GM23338 (cell line): ENCODE measurements around the gene FICD. TPM values are rescaled to one million over a fixed set of nuclear protein-coding genes. Genes with fewer than 3 reads are reported as not detected.

Experiments
- ATAC-seq: fragments of 200-7000 bp; cut with Tn5 transposase; 3 replicates; pipeline ENCODE4 v1.9.1; 2020
- DNase-seq: peaks from one replicate; pipeline ENCODE4 v3.0.0-alpha.2; 2015; ENCODE audit warnings: low spot score
- H2AFZ ChIP-seq: fragments of 200-600 bp; sonication (generic); 2 replicates; pipeline ENCODE4 v1.8.0; 2016; ENCODE audit warnings: antibody characterized with exemption, mild to moderate bottlenecking, moderate library complexity
- H3F3A ChIP-seq: fragments of 200-600 bp; sonication (generic); replicated peaks from 2 replicates; pipeline ENCODE4 v1.8.0; 2017; ENCODE audit warnings: antibody characterized with exemption, mixed run types, low read depth
- H3K27ac ChIP-seq: fragments of 200-600 bp; sonication (generic); 2 replicates; pipeline ENCODE4 v1.6.1; 2016; ENCODE audit warnings: low read depth
- H3K27me3 ChIP-seq: fragments of 200-600 bp; sonication (generic); 2 replicates; pipeline ENCODE4 v1.8.0; 2016; ENCODE audit warnings: mild to moderate bottlenecking, mixed run types, moderate library complexity; ENCODE audit not compliant: insufficient read depth
- H3K36me3 ChIP-seq: fragments of 200-600 bp; sonication (generic); 2 replicates; pipeline ENCODE4 v1.8.0; 2016; ENCODE audit warnings: mild to moderate bottlenecking; ENCODE audit not compliant: insufficient read depth
- H3K4me1 ChIP-seq: fragments of 200-600 bp; sonication (generic); 2 replicates; pipeline ENCODE4 v1.8.0; 2016; ENCODE audit warnings: mild to moderate bottlenecking, moderate library complexity; ENCODE audit not compliant: insufficient read depth
- H3K4me2 ChIP-seq: fragments of 200-600 bp; sonication (generic); 2 replicates; pipeline ENCODE4 v1.7.1; 2017; ENCODE audit warnings: mixed run types
- H3K4me3 ChIP-seq: fragments of 200-600 bp; sonication (generic); 2 replicates; pipeline ENCODE4 v1.6.1; 2016; ENCODE audit warnings: mixed run types
- H3K79me2 ChIP-seq: fragments of 200-600 bp; sonication (generic); replicated peaks from 2 replicates; pipeline ENCODE4 v1.8.0; 2017; ENCODE audit warnings: mild to moderate bottlenecking; ENCODE audit not compliant: insufficient read depth
- H3K9me2 ChIP-seq: fragments of 200-600 bp; sonication (generic); 2 replicates; pipeline ENCODE4 v1.8.0; 2017; ENCODE audit not compliant: insufficient read depth
- H4K20me1 ChIP-seq: fragments of 200-600 bp; sonication (generic); replicated peaks from 2 replicates; pipeline ENCODE4 v1.8.0; 2017; ENCODE audit warnings: mild to moderate bottlenecking; ENCODE audit not compliant: insufficient read depth
- H3K27ac Mint-ChIP-seq: 2 replicates; pipeline ENCODE4 v1.8.0; 2020; ENCODE audit warnings: inconsistent platforms, mild to moderate bottlenecking, moderate library complexity, mixed read lengths
- H3K27me3 Mint-ChIP-seq: 3 replicates; pipeline ENCODE4 v1.8.0; 2022; ENCODE audit warnings: low read depth, mild to moderate bottlenecking, moderate library complexity, mixed read lengths, inconsistent platforms; ENCODE audit not compliant: insufficient read depth, poor library complexity
- H3K36me3 Mint-ChIP-seq: 3 replicates; pipeline ENCODE4 v1.8.0; 2021; ENCODE audit warnings: low read depth, mild to moderate bottlenecking, inconsistent platforms, moderate library complexity, mixed read lengths
- H3K4me1 Mint-ChIP-seq: 3 replicates; pipeline ENCODE4 v1.8.0; 2020; ENCODE audit warnings: mild to moderate bottlenecking, inconsistent platforms, mixed read lengths
- H3K4me3 Mint-ChIP-seq: 3 replicates; pipeline ENCODE4 v1.8.0; 2021; ENCODE audit warnings: moderate library complexity, mild to moderate bottlenecking, inconsistent platforms, mixed read lengths
- H3K9me3 Mint-ChIP-seq: 3 replicates; pipeline ENCODE4 v1.8.0; 2020; ENCODE audit warnings: moderate library complexity, mild to moderate bottlenecking, inconsistent platforms, mixed read lengths
- CREB1 ChIP-seq: fragments of 250-450 bp; sonication (Bioruptor Pico); IDR thresholded peaks from 2 replicates; pipeline ENCODE4 v1.5.0; 2020; ENCODE audit warnings: low read depth, mild to moderate bottlenecking, moderate library complexity
- EZH2phosphoT487 ChIP-seq: fragments of 200-600 bp; sonication (generic); IDR thresholded peaks from one replicate; pipeline ENCODE4 v1.8.1; 2018; ENCODE audit warnings: antibody characterized with exemption; ENCODE audit not compliant: unreplicated experiment
- JUNB ChIP-seq: IDR thresholded peaks from one replicate; pipeline ENCODE4 v1.6.1; 2016; ENCODE audit warnings: antibody characterized with exemption; ENCODE audit not compliant: unreplicated experiment
- NANOG ChIP-seq: IDR thresholded peaks from 2 replicates; pipeline ENCODE4 v1.6.1; 2016; ENCODE audit warnings: antibody characterized with exemption, borderline replicate concordance
- POLR2AphosphoS5 ChIP-seq: IDR thresholded peaks from 2 replicates; pipeline ENCODE4 v1.6.1; 2016; ENCODE audit warnings: antibody characterized with exemption, low read depth
- ZNF114 ChIP-seq: fragments of 250-450 bp; sonication (Bioruptor Pico); IDR thresholded peaks from 2 replicates; pipeline ENCODE4 v1.5.0; 2020; ENCODE audit warnings: mild to moderate bottlenecking, moderate library complexity
- ZNF331 ChIP-seq: fragments of 250-450 bp; sonication (Bioruptor Pico); IDR thresholded peaks from 2 replicates; pipeline ENCODE4 v1.5.0; 2020; ENCODE audit warnings: low read depth, mild to moderate bottlenecking, moderate library complexity
- polyA plus RNA-seq: library from polyadenylated mRNA; unstranded; fragments of >200 nt; fragmentation: Nextera tagmentation; extraction: Ambion mirVana; gene quantifications from 2 replicates; pipeline ENCODE4 v1.2.1, GENCODE V29; 2016
- total RNA-seq: library from RNA; depleted of rRNA; stranded (reverse); fragments of >200 nt; shearing (Covaris generic); gene quantifications from 2 replicates; pipeline ENCODE4 v1.2.3, GENCODE V29; 2014
- TF ChIP-seq, protein P1 (sequence below): IDR thresholded peaks from 2 replicates; pipeline ENCODE4 v1.6.1; 2016; ENCODE audit warnings: antibody characterized with exemption
- TF ChIP-seq, protein P2 (sequence below), 2 experiments: fragments of 200-600 bp in 1 of 2; sonication (generic) in 1 of 2; conservative IDR thresholded peaks; 2 replicates each; pipeline versions ENCODE4 v1.5.1 to v1.6.1; 2016 to 2017; ENCODE audit warnings: antibody characterized with exemption in 2 of 2, low read depth in 2 of 2, mild to moderate bottlenecking in 2 of 2, moderate library complexity in 1 of 2
- TF ChIP-seq, protein P3 (sequence below): IDR thresholded peaks from one replicate; pipeline ENCODE4 v1.6.1; 2018; ENCODE audit warnings: antibody characterized with exemption; ENCODE audit not compliant: unreplicated experiment
- TF ChIP-seq, protein P4 (sequence below): fragments of 250-450 bp; sonication (Bioruptor Pico); IDR thresholded peaks from 2 replicates; pipeline ENCODE4 v1.5.0; 2020; ENCODE audit warnings: mild to moderate bottlenecking, moderate library complexity

FICD gene
- total and polyA plus RNA-seq, 2 experiments from 2014 or later, result 4.9 to 5.3 TPM

DNA sequence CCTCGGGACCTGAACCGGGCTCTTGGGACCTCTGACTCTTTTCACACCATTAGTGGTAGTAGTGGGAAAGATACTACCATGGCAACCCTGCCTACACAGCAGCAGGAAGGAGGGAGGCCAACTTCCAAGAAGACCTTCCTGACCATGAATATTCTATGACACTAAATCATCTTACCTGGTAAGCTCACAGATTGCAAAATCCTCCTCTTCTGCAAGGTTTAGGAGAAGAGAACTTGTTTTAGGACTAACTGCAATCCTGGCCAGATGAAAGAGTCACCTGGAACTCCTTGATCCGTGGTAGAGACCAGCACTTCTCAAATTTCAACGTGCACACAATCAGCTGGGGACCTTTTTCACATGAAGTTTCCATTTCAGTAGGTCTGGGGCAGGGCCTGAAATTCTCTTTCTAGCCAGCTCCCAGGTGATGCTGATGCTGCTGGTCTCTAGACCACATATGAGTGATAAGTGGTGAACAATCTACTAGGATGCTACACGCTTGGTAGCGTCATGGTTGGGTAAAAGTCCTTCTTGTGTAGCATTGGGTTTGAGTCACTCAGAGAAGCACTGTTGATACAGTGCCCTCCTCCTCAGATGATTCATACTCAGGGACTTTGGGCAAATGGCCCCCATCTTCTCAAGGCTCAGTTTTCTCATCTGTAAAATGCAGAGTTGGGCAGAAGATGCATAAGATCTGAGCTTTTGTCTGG lies 35.6 kb upstream of the FICD start:
- H3K27me3 Mint-ChIP-seq, result peaks cover 2% of the 10 kb centered on the region
- TF ChIP-seq, protein P1, sequence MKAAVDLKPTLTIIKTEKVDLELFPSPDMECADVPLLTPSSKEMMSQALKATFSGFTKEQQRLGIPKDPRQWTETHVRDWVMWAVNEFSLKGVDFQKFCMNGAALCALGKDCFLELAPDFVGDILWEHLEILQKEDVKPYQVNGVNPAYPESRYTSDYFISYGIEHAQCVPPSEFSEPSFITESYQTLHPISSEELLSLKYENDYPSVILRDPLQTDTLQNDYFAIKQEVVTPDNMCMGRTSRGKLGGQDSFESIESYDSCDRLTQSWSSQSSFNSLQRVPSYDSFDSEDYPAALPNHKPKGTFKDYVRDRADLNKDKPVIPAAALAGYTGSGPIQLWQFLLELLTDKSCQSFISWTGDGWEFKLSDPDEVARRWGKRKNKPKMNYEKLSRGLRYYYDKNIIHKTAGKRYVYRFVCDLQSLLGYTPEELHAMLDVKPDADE, result no peak
- TF ChIP-seq ZNF114, result no peak
- TF ChIP-seq ZNF331, result no peak
- TF ChIP-seq NANOG, result no peak
- TF ChIP-seq, protein P2, sequence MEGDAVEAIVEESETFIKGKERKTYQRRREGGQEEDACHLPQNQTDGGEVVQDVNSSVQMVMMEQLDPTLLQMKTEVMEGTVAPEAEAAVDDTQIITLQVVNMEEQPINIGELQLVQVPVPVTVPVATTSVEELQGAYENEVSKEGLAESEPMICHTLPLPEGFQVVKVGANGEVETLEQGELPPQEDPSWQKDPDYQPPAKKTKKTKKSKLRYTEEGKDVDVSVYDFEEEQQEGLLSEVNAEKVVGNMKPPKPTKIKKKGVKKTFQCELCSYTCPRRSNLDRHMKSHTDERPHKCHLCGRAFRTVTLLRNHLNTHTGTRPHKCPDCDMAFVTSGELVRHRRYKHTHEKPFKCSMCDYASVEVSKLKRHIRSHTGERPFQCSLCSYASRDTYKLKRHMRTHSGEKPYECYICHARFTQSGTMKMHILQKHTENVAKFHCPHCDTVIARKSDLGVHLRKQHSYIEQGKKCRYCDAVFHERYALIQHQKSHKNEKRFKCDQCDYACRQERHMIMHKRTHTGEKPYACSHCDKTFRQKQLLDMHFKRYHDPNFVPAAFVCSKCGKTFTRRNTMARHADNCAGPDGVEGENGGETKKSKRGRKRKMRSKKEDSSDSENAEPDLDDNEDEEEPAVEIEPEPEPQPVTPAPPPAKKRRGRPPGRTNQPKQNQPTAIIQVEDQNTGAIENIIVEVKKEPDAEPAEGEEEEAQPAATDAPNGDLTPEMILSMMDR (conservative IDR thresholded peaks at IDR 0.05; ENCODE audit: low read depth in 2 of 2), result no peak
- no peak for TF ChIP-seq CREB1 (CRISPR knock-in tag)
- TF ChIP-seq, protein P3, sequence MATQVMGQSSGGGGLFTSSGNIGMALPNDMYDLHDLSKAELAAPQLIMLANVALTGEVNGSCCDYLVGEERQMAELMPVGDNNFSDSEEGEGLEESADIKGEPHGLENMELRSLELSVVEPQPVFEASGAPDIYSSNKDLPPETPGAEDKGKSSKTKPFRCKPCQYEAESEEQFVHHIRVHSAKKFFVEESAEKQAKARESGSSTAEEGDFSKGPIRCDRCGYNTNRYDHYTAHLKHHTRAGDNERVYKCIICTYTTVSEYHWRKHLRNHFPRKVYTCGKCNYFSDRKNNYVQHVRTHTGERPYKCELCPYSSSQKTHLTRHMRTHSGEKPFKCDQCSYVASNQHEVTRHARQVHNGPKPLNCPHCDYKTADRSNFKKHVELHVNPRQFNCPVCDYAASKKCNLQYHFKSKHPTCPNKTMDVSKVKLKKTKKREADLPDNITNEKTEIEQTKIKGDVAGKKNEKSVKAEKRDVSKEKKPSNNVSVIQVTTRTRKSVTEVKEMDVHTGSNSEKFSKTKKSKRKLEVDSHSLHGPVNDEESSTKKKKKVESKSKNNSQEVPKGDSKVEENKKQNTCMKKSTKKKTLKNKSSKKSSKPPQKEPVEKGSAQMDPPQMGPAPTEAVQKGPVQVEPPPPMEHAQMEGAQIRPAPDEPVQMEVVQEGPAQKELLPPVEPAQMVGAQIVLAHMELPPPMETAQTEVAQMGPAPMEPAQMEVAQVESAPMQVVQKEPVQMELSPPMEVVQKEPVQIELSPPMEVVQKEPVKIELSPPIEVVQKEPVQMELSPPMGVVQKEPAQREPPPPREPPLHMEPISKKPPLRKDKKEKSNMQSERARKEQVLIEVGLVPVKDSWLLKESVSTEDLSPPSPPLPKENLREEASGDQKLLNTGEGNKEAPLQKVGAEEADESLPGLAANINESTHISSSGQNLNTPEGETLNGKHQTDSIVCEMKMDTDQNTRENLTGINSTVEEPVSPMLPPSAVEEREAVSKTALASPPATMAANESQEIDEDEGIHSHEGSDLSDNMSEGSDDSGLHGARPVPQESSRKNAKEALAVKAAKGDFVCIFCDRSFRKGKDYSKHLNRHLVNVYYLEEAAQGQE, result no peak
- TF ChIP-seq POLR2AphosphoS5, result no peak
- TF ChIP-seq, protein P4, sequence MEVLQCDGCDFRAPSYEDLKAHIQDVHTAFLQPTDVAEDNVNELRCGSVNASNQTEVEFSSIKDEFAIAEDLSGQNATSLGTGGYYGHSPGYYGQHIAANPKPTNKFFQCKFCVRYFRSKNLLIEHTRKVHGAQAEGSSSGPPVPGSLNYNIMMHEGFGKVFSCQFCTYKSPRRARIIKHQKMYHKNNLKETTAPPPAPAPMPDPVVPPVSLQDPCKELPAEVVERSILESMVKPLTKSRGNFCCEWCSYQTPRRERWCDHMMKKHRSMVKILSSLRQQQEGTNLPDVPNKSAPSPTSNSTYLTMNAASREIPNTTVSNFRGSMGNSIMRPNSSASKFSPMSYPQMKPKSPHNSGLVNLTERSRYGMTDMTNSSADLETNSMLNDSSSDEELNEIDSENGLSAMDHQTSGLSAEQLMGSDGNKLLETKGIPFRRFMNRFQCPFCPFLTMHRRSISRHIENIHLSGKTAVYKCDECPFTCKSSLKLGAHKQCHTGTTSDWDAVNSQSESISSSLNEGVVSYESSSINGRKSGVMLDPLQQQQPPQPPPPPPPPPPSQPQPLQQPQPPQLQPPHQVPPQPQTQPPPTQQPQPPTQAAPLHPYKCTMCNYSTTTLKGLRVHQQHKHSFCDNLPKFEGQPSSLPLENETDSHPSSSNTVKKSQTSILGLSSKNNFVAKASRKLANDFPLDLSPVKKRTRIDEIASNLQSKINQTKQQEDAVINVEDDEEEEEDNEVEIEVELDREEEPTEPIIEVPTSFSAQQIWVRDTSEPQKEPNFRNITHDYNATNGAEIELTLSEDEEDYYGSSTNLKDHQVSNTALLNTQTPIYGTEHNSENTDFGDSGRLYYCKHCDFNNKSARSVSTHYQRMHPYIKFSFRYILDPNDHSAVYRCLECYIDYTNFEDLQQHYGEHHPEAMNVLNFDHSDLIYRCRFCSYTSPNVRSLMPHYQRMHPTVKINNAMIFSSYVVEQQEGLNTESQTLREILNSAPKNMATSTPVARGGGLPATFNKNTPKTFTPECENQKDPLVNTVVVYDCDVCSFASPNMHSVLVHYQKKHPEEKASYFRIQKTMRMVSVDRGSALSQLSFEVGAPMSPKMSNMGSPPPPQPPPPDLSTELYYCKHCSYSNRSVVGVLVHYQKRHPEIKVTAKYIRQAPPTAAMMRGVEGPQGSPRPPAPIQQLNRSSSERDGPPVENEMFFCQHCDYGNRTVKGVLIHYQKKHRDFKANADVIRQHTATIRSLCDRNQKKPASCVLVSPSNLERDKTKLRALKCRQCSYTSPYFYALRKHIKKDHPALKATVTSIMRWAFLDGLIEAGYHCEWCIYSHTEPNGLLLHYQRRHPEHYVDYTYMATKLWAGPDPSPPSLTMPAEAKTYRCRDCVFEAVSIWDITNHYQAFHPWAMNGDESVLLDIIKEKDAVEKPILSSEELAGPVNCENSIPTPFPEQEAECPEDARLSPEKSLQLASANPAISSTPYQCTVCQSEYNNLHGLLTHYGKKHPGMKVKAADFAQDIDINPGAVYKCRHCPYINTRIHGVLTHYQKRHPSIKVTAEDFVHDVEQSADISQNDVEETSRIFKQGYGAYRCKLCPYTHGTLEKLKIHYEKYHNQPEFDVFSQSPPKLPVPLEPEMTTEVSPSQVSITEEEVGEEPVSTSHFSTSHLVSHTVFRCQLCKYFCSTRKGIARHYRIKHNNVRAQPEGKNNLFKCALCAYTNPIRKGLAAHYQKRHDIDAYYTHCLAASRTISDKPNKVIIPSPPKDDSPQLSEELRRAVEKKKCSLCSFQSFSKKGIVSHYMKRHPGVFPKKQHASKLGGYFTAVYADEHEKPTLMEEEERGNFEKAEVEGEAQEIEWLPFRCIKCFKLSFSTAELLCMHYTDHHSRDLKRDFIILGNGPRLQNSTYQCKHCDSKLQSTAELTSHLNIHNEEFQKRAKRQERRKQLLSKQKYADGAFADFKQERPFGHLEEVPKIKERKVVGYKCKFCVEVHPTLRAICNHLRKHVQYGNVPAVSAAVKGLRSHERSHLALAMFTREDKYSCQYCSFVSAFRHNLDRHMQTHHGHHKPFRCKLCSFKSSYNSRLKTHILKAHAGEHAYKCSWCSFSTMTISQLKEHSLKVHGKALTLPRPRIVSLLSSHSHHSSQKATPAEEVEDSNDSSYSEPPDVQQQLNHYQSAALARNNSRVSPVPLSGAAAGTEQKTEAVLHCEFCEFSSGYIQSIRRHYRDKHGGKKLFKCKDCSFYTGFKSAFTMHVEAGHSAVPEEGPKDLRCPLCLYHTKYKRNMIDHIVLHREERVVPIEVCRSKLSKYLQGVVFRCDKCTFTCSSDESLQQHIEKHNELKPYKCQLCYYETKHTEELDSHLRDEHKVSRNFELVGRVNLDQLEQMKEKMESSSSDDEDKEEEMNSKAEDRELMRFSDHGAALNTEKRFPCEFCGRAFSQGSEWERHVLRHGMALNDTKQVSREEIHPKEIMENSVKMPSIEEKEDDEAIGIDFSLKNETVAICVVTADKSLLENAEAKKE (CRISPR knock-in tag), result no peak
- TF ChIP-seq JUNB, result no peak
- TF ChIP-seq EZH2phosphoT487, result no peak

More for the DNA sequence above, 35.6 kb upstream of the FICD start:
- Histone ChIP-seq H4K20me1 (no peaks in the 10 kb centered on the region), H3K27ac (no peak overlapping the region), H3F3A (no peaks in the 10 kb centered on the region), H2AFZ (no peak overlapping the region), H3K36me3 (no peaks in the 10 kb centered on the region), H3K4me3 (no peak overlapping the region), H3K27me3 (no peaks in the 10 kb centered on the region), H3K4me2 (no peak overlapping the region), H3K9me2 (peaks cover 7% of the 10 kb centered on the region), H3K79me2 (no peaks in the 10 kb centered on the region), H3K4me1 (peaks cover 6% of the 10 kb centered on the region; the same call in 1 of the 2 replicates)
- H3K9me3 Mint-ChIP-seq, result no peaks in the 10 kb centered on the region
- ATAC-seq (no peak), DNase-seq (no peak)
- H3K4me1 Mint-ChIP-seq, result peaks cover 10% of the 10 kb centered on the region
- no peak overlapping the region for H3K27ac Mint-ChIP-seq
- no peak overlapping the region for H3K4me3 Mint-ChIP-seq
- no peaks in the 10 kb centered on the region for H3K36me3 Mint-ChIP-seq
